GM19467 (cell line): ENCODE data around the gene KRTAP2-2.

Source experiments
- ATAC-seq: cut with Tn5 transposase; IDR thresholded peaks from one replicate; pipeline ENCODE4 v1.9.1; 2021; ENCODE audit warnings: mild to moderate bottlenecking, moderate library complexity; ENCODE audit not compliant: unreplicated experiment

Gene KRTAP2-2

GRCh38 chr17:41026715-41027471 lies 28.1 kb downstream of the KRTAP2-2 start, which contains the start of gene KRTAP1-5:
KRTAP1-5 (minus strand) TSS chr17:41027208; CDS start chr17:41027155, 53 bp downstream.
- no peak for ATAC-seq

- ATAC-seq: no peak
Measured at GRCh38 chr17:41024697-41025096, 30.3 kb downstream of the KRTAP2-2 start.

- ATAC-seq: no peak
Measured at GRCh38 chr17:41020336-41020735, 34.7 kb downstream of the KRTAP2-2 start.

- ATAC-seq: no peak
Measured at GRCh38 chr17:41019415-41019814, 35.6 kb downstream of the KRTAP2-2 start.

GRCh38 chr17:41018541-41018940 lies 36.5 kb downstream of the KRTAP2-2 start:
- ATAC-seq: no peak

- no peak for ATAC-seq
Measured at GRCh38 chr17:41016578-41017215, 38.3 kb downstream of the KRTAP2-2 start.

- ATAC-seq: no peak
Measured at GRCh38 chr17:41015454-41015853, 39.6 kb downstream of the KRTAP2-2 start.

GRCh38 chr17:41013606-41014005 lies 41.4 kb downstream of the KRTAP2-2 start:
- ATAC-seq: no peak

- ATAC-seq: no peak
Measured at GRCh38 chr17:41013181-41013580, 41.8 kb downstream of the KRTAP2-2 start.

GRCh38 chr17:41012326-41013120 lies 42.5 kb downstream of the KRTAP2-2 start:
- ATAC-seq: no peak

GRCh38 chr17:41010441-41010840 lies 44.6 kb downstream of the KRTAP2-2 start:
- no peak for ATAC-seq

GRCh38 chr17:41009936-41010335 lies 45.1 kb downstream of the KRTAP2-2 start:
- ATAC-seq: no peak

GRCh38 chr17:41009301-41009760 lies 45.7 kb downstream of the KRTAP2-2 start:
- no peak for ATAC-seq

GRCh38 chr17:41008811-41009210 lies 46.2 kb downstream of the KRTAP2-2 start, which contains the start of gene KRTAP3-1:
KRTAP3-1 (minus strand) TSS chr17:41009128; CDS start chr17:41009074, 54 bp downstream.
- no peak for ATAC-seq
